HL-60 (cell line): Measurements from ENCODE around the gene PRKACB.

Source experiments
- POLR2AphosphoS5 ChIP-seq: IDR thresholded peaks from 2 replicates; pipeline ENCODE4 v1.6.1; 2012; ENCODE audit warnings: low read depth
- TF ChIP-seq, protein P1 (sequence below): IDR thresholded peaks from one replicate; pipeline ENCODE4 v1.5.1; 2011; ENCODE audit warnings: low read length, control low read depth, inconsistent platforms; ENCODE audit not compliant: insufficient read depth

DNA sequence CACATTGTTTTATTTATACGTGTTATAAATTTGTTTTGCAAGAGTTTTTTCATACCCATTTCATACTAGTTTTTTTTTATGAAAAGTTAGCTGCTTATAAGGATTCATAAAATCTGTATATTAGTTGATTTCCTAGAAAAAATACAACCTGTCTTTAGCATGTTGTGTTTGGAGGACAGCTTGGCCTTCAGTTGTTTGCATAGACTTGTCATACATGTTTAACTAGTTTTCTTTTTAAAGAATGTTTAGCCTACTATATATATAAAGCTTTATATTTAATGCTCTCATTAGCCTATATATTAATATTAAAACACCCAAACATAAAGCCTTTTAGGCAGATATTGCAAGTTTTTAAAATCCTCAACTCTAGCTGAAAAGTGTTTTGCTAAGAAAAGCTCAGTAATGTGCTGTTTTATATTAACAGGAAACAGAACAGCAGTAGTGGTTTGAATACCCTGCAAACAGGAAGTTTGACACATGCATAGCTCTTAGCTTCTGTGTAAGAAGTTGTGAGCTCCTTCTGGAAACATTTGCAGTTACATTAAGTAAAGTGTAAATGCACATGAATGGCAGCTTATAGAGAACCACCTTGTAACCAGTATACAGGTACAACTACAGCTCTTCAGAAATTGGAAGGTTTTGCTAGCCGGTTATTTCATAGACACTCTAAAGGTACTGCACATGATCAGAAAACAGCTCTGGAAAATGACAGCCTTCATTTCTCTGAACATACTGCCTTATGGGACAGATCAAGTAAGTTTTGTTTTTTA, at the start of gene PRKACB:
- peak; percentile 60; the same call in 1 of the 2 replicates for TF ChIP-seq POLR2AphosphoS5
- TF ChIP-seq, protein P1, sequence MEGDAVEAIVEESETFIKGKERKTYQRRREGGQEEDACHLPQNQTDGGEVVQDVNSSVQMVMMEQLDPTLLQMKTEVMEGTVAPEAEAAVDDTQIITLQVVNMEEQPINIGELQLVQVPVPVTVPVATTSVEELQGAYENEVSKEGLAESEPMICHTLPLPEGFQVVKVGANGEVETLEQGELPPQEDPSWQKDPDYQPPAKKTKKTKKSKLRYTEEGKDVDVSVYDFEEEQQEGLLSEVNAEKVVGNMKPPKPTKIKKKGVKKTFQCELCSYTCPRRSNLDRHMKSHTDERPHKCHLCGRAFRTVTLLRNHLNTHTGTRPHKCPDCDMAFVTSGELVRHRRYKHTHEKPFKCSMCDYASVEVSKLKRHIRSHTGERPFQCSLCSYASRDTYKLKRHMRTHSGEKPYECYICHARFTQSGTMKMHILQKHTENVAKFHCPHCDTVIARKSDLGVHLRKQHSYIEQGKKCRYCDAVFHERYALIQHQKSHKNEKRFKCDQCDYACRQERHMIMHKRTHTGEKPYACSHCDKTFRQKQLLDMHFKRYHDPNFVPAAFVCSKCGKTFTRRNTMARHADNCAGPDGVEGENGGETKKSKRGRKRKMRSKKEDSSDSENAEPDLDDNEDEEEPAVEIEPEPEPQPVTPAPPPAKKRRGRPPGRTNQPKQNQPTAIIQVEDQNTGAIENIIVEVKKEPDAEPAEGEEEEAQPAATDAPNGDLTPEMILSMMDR = no peak
